ENCODE data around the gene RBM44.
"Not testable (repeated sequence)": the region's sequence is repeated elsewhere in the genome, so short reads cannot be mapped to it uniquely, and the experiment has no call there.

The RBM44 gene

GRCh38 chr2:237857791-237858190 lies 59.2 kb downstream of the RBM44 start:
- DNase-seq (ENCODE audit: low read depth in 2 of 2, low spot score in 1 of 2) = no peak

GRCh38 chr2:237858294-237859081 lies 59.9 kb downstream of the RBM44 start:
- DNase-seq (ENCODE audit: low read depth in 2 of 2, low spot score in 1 of 2) = no peak

GRCh38 chr2:237859082-237859433 lies 60.5 kb downstream of the RBM44 start:
- no peak for DNase-seq (ENCODE audit: low read depth in 2 of 2, low spot score in 1 of 2)

- DNase-seq (ENCODE audit: low read depth in 2 of 2, low spot score in 1 of 2) = no peak
These were observed 61.1 kb downstream of the RBM44 start, which contains the start of gene RAMP1 for GRCh38 chr2:237859533-237860272. Gene RAMP1, plus strand, starts transcription at chr2:237859623. Its CDS starts 53 bp downstream, at chr2:237859676.

GRCh38 chr2:237860273-237860935 lies 61.8 kb downstream of the RBM44 start:
- DNase-seq (ENCODE audit: low read depth in 2 of 2, low spot score in 1 of 2) = no peak

GRCh38 chr2:237861875-237862527 lies 63.4 kb downstream of the RBM44 start:
- no peak for DNase-seq (ENCODE audit: low read depth in 2 of 2, low spot score in 1 of 2)

GRCh38 chr2:237862528-237862895 lies 63.9 kb downstream of the RBM44 start:
- no peak for DNase-seq (ENCODE audit: low read depth in 2 of 2, low spot score in 1 of 2)

GRCh38 chr2:237863102-237863511 lies 64.5 kb downstream of the RBM44 start:
- no peak for DNase-seq (ENCODE audit: low read depth in 2 of 2, low spot score in 1 of 2)

GRCh38 chr2:237863689-237864443 lies 65.3 kb downstream of the RBM44 start:
- no peak for DNase-seq (ENCODE audit: low read depth in 2 of 2, low spot score in 1 of 2)

- DNase-seq (ENCODE audit: low read depth in 2 of 2, low spot score in 1 of 2) = no peak
These were observed 65.9 kb downstream of the RBM44 start for GRCh38 chr2:237864444-237864931.

- DNase-seq (ENCODE audit: low read depth in 2 of 2, low spot score in 1 of 2) = no peak
These were observed 66.5 kb downstream of the RBM44 start for GRCh38 chr2:237864940-237865622.

- no peak for DNase-seq (ENCODE audit: low read depth in 2 of 2, low spot score in 1 of 2)
These were observed 67.1 kb downstream of the RBM44 start for GRCh38 chr2:237865623-237866041.

- no peak for DNase-seq (ENCODE audit: low read depth in 2 of 2, low spot score in 1 of 2)
These were observed 67.6 kb downstream of the RBM44 start for GRCh38 chr2:237866101-237866621.

- no peak for DNase-seq (ENCODE audit: low read depth in 2 of 2, low spot score in 1 of 2)
These were observed 68.9 kb downstream of the RBM44 start for GRCh38 chr2:237867465-237867864.

GRCh38 chr2:237868074-237868473 lies 69.5 kb downstream of the RBM44 start:
- DNase-seq (ENCODE audit: low read depth in 2 of 2, low spot score in 1 of 2) = not testable (repeated sequence)

GRCh38 chr2:237868631-237869342 lies 70.2 kb downstream of the RBM44 start:
- DNase-seq (ENCODE audit: low read depth in 2 of 2, low spot score in 1 of 2) = no peak

GRCh38 chr2:237869343-237870102 lies 70.9 kb downstream of the RBM44 start:
- DNase-seq (ENCODE audit: low read depth in 2 of 2, low spot score in 1 of 2) = no peak

GRCh38 chr2:237870126-237870525 lies 71.5 kb downstream of the RBM44 start:
- DNase-seq (ENCODE audit: low read depth in 2 of 2, low spot score in 1 of 2) = no peak
